GM12872 (cell line): ENCODE data around the gene RNASE4.

Source experiments
- CTCF ChIP-seq: IDR thresholded peaks from 3 replicates; pipeline ENCODE4 v1.5.1; 2011; ENCODE audit warnings: low read depth, mild to moderate bottlenecking, low read length, moderate library complexity; ENCODE audit not compliant: insufficient read depth

The RNASE4 gene

GRCh38 chr14:20680843-20681347, 3.5 kb upstream of the RNASE4 start:
- no peak for TF ChIP-seq CTCF

- no peak for TF ChIP-seq CTCF
Measured at GRCh38 chr14:20681348-20682126, 2.8 kb upstream of the RNASE4 start.

- TF ChIP-seq CTCF, result no peak
Measured at GRCh38 chr14:20682127-20682434, 2.3 kb upstream of the RNASE4 start.

GRCh38 chr14:20682435-20683124, 1.8 kb upstream of the RNASE4 start:
- no peak for TF ChIP-seq CTCF

GRCh38 chr14:20683125-20683890, 1.1 kb upstream of the RNASE4 start:
- no peak for TF ChIP-seq CTCF

GRCh38 chr14:20684662-20685456, 499 bp downstream of the RNASE4 start:
- no peak for TF ChIP-seq CTCF
